IPS-NIHi7 (cell line): ENCODE measurements around the gene CHMP2A.

Experiments used
- DNase-seq: peaks from one replicate; pipeline ENCODE4 v3.0.0; 2012; ENCODE audit warnings: mixed read lengths; ENCODE audit errors: extremely low spot score

Gene CHMP2A

DNA sequence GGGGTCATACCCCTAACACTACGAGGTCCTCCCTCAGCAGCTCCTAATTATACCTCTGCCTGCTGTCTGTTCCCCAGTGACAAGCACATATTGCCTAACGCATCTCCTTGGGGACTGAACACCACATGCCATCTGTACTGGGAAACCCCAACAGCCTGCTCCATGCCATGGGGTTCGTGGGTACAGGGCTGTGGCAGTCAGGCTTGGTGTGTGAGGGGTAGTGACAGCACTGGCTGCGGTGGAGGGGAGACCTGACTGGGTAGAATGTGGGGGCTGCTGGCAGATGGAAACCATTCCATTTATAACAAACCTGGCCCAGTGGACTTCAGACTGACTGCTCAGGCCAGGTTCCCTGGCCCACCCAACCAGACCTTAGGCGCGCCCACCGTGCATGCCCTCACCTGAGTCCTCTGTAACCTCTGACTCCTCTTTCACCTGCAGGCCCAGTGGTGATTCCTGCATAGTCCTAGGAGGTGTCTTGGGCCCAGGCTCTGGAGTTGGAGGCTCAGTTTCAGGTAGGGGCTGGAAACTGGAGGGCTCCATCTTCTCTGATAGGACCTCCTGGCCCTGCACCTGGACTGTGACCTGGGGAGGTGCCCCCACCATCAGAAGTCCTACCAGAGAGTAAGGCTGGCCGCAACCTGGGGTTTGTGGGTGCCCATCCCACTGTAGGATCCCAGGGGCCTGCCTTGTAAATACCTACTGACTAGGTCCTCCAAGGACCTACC lies 15.2 kb upstream of the CHMP2A start:
- no peak for DNase-seq

DNA sequence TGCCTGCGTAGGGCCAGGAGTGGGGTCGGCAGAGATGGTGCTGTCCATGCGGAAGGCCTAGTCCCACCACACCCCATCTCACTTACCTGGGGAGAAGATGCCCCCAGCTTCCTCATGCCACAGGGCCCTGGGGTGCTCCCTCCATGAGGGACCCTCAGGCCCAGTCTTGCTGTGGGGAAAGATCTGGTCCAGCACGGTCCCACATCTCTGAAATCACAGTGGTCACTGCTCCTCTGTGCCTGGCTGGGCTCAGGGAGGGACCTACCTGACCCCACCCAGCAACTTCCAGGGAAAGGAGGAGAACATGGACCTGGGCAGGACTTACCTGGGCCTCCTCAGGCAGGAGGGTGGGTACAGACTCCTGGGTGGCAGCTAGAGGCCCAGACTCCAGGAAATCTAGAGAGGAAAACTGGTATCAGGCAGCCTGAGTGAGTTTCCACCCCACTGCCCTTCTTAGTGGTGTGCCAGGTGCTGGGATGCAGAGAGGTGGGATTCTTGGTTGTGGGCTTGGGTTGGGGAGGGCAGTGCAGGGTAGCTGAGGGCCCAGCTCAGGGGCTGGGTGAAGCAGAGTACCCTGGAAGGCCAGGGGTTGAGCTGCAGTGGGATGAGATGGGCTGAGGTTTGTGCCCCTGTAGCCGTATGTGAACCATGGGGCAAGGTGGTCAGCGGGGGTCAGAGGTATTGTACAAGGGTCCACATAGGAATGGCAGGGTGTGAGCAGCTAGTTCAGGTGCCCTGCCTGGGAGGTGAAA lies 14.5 kb upstream of the CHMP2A start:
- no peak for DNase-seq

DNA sequence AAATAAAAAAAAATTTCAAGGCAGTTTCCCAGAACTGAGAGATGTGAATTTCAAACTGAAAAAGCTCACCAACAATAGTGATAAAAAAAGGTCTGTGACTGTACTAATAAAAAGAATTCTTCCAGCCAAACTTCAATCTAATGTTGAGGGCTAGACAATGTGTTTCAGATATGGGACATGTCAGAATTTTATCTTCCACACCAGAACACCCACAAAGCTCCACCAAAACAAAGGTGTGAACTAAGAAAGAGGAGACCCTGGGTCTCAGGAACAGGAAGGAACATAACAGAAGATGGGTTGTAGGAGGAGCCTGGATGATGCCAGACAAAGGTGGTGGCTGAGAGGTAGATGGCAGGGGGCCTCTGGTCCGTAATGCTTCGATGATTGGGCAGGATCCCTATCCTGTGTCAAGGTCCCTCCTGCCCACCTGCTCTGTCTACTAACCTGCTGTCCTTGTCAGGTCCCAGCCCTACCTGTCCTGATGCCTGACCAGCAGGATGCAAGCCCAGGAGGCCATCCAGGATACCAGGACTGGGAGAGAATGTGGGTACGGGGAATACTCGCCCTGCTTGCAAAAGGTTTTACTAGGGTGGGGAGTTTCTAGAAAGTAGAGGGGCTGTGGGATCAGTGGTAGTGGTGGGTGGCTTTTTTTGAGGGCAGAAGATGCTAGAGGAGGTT lies 13.7 kb upstream of the CHMP2A start:
- DNase-seq = no peak

DNA sequence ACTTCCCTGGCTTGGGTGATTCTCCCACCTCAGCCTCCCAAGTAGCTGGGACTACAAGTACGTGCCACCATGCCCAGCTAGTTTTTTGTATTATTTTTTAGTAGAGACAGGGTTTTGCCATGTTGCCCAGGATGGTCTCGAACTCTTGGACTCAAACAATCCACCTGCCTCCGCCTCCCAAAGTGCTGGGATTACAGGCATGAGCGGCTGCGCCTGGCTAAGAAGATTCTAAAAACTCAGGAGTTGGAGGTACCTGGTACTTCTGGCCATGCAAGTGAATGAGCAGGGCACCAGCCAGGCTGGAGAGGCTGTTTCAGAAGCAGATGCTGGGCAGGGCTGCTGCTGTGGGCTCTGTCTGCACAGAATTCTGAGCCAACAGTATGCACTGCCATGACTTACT lies 12.1 kb upstream of the CHMP2A start:
- DNase-seq = no peak

DNA sequence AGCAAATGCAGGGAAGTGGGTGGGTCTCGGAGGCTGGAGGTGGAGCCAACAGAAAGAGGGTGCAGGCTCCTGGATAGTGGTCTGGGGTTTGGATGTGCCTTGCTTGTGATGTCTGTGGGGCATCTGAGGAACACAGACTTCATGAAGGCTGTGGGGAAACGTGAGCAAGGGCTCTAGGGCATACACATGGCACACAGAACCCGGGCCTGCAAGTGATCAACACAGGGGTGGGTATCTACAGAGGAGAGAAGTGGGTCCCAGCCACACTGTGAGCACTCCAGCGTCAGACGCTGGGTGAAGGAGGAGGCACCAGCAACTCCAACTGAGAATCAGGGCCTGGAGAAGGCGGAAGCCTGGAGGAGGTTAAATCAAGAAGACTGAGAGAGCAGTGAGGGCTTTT lies 8.9 kb upstream of the CHMP2A start:
- DNase-seq = no peak

DNA sequence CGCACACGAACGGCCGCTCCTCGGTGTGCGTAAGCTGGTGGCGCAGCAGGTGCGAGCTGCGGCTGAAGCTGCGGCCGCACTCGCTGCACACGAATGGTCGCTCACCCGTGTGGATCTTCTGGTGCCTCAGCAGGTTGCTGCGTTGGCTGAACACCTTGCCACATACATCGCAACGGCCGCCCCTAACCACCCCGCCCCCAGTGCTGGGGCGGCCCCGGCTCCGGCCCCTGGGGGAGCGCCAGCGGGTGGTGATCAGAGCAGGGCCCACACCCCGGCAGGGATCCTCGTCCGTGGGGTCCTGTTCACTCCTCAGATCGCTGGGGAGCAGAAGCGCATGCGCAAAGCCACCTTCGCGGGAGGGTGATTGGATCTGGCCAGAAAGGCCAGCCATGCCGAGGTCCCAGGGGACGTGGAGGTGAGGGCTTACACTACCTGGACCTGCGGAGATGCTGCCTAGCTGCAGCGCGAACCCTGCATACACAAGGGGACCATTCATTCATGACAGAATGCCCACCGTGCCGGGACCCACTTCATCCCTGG lies 8.2 kb upstream of the CHMP2A start:
- DNase-seq = peak; percentile 20

DNA sequence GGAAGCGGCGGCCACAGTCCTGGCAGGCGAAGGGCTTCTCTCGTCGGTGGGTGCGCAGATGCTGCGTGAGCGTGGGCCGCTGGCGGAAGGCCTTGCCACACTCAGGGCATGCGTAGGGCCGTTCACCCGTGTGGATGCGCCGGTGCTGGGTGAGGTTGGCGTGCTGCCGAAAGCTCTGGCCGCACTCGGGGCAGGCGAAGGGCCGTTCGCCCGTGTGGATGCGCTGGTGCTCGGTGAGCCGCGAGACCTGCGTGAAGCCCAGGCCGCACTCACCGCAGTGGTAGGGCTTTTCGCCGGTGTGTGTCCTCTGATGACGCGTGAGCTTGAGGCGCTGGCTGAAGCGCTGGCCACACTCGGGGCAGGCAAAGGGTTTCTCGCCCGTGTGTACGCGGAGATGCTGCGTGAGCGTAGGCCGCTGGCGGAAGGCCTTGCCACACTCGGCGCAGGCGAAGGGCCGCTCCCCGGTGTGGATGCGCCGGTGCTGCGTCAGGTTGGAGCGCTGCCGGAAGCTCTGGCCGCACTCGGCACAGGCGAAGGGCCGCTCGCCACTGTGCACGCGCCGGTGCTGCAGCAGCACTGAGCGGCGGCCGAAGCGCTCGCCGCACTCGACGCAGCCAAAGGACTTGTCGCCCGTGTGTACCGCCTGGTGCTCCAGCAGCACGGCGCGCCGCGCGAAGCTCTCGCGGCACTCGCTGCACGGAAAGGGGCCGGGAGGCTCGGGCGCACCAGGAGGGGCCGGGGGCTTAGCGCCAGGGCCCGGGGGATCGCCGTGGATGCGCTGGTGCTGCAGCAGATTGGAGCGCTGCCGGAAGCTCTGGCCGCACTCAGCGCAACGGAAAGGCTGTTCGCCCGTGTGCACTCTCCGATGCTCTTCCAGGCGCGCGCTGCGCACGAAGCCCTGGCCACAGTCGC lies 7.5 kb upstream of the CHMP2A start:
- DNase-seq = no peak

DNA sequence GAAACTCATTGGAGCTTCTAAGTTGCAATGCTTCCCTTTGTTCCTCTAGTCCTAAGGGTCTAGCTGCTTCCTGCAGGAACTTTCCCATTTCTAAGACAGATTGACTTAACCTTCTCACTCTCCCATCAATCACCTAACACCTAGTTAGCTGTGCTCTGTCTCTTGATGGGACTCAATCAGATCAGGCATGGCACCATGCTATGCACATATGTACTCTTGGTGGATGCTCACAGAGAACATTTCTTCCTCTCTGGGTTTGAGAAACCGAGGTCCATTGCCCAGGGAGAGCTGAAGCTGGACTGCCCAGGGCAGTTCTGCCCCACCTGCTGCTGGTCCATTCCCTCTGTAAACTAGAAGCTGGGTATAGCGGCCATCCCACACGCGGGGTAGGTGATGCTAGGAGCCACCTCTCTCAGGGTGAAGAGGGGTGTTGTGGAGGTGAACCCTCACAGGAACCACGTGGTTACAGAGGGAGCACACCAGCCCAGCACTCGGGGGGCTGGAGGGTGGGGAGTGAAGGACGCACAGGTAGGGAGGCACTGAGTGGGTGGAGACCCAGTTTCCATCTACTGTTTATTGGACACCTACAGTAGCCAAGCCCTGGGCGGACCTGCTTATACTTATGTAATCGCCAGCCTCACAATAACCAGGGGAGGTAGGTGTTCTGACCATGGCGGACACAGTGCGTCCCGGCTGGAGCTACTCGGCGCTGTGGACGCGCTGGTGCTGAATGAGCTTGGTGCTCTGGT lies 6.6 kb upstream of the CHMP2A start:
- no peak for DNase-seq

DNA sequence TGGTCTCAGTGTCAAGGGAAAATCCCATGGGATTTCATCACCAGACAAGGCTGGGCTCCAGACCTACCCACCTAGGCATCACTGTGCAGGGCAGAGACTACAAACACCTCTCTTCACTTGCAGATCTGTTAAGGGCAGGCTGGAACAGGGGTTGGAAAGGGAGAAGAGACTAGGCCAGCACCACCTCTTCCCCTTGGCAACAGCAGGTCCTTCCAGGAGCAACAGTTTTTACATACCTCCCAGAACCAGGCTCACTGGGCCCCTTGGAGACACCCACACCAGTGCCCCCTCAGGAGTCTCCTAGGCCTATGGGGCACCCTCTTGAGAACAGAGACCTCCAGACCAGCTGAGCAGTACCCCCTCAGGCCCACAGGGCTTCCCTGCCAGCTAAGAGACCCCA lies 6.0 kb upstream of the CHMP2A start:
- DNase-seq = no peak

DNA sequence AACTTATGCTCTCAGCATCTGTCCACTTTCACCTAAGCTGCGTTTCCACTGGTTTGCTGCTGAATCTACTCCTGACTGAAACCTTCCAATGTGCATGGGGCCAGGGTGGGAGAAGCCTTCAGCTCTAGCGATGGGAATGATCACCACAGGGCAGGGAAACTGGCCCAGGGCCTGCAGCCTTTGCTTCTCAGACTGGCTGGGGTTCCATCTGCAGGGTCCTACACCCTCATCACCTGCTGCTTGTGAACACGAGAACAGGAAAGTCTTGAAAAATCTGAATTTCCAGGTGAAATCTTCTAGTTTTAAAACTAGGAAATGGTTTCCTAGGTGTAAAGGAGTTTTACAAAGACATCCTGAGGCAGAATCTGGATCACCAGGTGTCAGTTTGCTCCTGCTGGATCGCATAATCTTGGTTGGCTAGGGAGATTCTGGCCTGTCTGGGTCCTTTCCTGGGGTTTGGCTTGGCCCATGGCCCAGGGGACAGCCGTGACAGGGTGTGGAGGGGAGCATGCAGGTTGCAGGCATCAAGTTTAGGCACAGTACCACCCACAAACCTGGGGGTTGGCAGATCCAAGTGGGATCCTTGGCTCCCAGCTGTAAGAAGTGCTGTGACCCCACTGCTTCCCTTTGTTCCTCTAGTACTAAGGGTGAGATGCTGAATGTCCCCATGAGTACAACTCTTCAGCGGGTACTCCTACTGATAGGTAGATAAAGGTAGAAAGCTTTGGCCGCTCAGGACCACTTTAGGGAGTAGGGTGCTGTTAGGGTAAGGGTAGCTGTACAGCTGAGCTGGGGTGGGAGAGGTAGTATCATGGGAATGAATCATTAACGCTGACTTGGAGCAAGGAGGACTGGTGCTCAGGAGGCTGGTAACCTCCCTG lies 5.3 kb upstream of the CHMP2A start:
- no peak for DNase-seq

DNA sequence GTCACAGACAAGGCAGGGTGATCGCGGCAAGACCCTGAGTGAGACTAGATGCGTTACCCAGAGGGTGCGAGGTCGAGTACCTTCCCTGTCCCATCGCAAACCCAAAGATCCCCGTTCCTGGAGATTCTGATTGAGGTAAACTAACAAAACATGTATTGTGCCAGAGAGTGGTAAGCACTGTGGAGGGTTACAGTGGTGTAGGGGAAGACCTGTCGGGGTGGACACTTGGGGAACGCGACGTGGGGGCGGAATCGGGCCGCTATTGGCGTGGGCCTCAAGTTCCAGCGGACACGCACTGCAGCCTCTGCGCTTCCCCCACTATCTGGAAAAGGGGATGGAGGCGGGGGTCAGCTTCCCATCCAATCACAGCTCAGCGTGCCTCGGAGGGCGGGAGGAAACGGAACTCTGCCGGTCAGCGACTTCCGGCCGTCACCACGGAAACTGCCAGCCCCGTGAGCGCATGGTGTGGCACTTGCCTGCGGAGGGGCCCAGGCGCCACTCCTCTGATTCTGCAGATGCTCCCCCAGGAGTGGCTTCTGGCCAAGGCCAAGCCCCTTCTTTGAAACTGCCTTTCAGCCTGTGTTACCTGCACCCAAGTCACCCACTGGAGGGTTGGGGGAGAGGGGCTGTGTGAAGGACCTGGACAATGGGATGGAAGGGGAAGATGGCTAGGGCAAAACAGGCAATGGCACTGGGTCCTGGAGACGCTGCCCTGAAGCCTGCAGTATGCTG lies 4.5 kb upstream of the CHMP2A start:
- DNase-seq = peak; percentile 94

DNA sequence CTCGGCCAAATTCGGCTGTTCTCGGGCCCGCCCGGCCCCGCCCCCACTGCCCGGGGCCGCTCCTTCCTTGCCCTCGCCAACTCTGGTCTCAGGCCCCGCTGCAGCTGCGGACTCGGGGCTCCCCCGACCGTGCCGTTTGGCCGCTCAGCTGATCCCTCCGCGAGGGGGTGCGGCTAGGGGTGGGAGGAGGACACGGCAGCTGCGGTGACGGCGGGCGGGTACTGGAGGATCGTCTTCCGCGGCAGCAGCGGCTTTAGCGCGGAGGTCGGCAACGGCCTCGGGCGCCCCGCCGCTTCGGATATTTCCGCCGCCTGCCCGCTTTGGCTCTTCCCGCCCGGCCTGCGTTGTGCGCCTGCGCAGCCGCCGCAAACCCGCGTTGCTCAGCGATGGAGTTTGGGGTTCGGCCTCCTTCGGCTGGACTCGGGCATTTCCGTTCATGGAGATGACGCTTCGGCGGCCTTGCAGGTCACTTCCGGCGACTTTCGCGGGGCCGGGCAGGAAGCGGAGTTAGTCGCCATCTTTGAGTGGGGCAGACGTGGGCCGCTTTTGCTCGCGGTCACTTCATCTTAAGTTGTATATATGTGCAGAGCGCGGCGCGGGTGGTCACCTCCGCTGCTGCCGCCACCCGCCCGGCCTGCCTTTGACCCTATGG lies 3.8 kb upstream of the CHMP2A start:
- DNase-seq = peak; percentile 93

DNA sequence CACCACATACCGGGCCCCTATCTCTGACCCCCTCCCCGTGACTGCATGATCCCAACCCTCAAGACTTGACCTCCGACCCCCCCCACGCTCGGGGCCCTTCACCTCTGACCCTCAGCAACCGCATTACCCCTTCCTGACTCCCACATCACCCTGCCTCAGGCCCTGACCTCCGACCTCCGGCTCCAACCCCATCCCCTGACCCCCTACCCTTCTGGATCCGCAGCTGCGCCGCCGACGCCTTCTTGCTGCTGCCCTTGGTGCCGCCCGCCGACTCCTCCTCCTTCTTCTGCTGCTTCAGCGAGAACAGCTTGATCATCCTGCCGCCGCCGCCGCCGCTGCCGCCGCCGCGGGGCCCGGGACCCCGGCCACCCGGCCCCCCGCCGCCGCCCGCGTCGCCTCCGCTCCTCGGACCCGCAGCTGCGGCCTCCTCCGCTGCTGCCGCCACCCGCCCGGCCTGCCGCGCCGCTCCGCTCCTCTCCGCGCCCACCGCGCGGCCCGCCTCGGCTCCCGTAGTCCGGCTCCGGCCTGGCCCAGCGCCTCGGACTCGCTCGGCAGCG lies 3.2 kb upstream of the CHMP2A start, which contains the start of gene UBE2M:
Gene UBE2M (minus strand): TSS at position 546 of the 557 bp plus-strand sequence. CDS start 230 bp downstream, at position 316.
- no peak for DNase-seq

DNA sequence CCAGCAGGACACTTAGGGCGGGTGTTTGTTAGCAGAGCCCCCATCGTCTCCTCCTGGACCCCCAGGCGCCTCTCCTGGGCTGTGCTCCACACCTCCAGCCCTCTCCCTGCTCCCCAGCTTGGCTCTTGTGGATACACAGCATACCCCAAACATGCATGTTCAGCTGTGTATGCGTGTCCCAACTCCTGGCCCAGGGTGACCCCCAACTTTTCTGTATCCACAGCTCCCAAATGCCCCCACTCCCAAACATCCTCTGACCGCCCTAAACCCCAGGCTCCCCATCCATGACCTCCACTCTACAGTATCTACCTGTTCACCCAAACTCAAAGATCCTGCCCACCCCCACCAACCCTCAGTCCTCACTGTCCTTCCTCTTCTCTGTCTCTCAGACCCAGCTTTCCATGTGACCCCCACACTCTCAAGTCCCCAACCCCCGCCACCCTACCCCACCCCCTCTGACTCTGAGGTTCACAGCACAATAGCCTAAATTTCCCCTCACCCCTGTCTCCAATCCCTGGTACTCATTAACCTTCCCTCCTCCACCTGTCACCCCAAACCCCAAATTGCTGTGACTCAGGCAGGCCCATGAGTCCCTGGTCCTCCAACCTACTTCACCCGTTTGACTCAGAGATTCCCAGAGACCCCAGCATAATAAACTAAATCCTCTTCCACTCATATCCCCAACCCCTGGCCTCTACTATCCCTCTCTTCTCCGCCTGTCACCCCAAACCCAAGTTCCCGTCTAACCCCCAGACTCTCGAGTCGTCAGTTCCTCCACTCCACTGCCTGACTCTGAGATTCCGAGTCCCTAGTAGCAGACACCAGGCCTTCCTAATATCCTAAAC lies 2.5 kb upstream of the CHMP2A start:
- DNase-seq = no peak

DNA sequence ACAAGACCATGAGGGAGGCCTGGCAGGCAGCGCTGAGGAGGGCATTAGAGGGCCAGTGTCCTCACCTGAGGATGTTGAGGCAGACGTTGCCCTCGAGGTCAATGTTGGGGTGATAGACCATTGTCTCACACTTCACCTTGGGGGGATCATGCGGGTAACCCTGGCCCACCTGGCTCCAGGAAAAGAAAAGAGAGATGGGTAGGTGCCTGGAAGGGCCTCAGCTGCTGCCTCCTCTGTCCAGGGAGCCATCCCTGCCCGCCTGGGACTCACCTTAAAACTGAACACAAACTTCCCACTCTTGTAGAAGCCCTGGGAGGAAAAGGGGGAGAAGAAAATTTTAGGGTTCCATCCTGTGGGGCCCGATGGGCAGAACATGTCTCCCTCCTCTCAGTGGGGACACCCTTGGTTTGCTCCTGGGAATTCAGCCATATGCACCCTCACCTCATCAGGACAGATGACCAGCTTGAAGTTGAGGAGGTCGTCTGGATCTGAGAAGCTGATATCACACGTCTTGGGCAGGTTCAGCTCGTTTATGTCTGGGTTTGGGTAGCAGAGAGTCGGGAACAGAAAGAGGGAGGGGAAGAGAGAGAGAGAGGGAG lies 1.8 kb upstream of the CHMP2A start:
- DNase-seq = no peak

DNA sequence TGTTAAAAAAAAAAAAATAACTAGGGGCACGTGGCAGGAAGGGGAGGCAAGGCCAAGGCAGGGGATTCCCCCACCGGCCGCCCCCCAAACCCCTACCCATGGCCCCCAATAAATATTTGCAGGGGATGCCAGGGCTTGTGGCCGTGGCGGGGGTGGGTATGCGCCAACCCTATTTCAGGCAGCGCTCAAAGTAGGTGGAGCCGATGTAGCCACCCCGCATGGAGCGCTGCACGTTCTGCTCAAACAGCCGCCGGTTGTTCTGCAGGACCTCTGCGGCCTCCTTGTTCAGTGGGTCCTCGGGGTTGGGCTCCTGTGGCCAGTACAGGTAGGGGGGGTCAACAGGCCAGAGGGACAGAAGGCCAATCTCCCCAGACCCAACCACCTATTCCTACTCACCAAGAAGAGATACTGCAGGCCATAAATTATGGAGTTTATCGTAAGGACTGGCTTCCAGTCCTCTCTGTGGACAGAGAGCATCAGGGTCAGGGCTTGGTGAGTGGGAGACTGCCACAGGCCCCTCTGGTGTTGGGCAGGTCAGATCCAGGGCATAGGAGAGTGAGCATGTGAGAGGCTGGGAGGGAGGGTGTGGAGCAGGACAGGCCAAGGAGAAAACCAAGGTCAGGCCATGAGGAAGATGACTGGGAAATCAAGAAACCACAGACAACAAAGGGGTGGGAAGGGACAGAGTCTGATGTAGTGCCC lies 1.2 kb upstream of the CHMP2A start:
- no peak for DNase-seq
